Measurements from ENCODE around the gene CUBN. TPM values are rescaled to one million over a fixed set of nuclear protein-coding genes. Genes with fewer than 3 reads are reported as not detected.
A peak's percentile ranks its signal among the peaks of the same experiment; 100 is the strongest.

Gene CUBN
- total and polyA plus RNA-seq, 3 experiments from 2014 or later = 0.73 to 0.92 (median 0.83) TPM

GRCh38 chr10:16944986-16945385 is 184.6 kb downstream of the CUBN start:
- Histone ChIP-seq H3K27ac (ENCODE audit: low read depth, low read length) (no peak overlapping the region), H3K4me1 (ENCODE audit: insufficient read depth, low read length) (no peaks in the 10 kb centered on the region), H3K27me3 (ENCODE audit: insufficient read depth, low read length, poor library complexity, severe bottlenecking) (no peaks in the 10 kb centered on the region), H3K9me3 (ENCODE audit: low read length) (no peaks in the 10 kb centered on the region), H3K4me3 (ENCODE audit: low read length) (no peak overlapping the region), H3K36me3 (ENCODE audit: insufficient read depth, low read length) (no peaks in the 10 kb centered on the region)
- no peak overlapping the region for H3K4me3 Mint-ChIP-seq
- CTCF ChIA-PET = no interaction called here
- DNase-seq = no peak
- H3K9me3 Mint-ChIP-seq = no peaks in the 10 kb centered on the region
- H3K4me1 Mint-ChIP-seq = peaks cover 7 to 25% (median 18%) of the 10 kb centered on the region in 3 donors
- H3K27me3 Mint-ChIP-seq = no peaks in the 10 kb centered on the region
- peak overlapping the region in 2 of 8 donors; percentile 11 to 19 for H3K27ac Mint-ChIP-seq
- POLR2A ChIA-PET = no interaction called here
- peaks cover 0 to 10% (median 7%) of the 10 kb centered on the region in 3 donors for H3K36me3 Mint-ChIP-seq

GRCh38 chr10:16944402-16944801 is 185.2 kb downstream of the CUBN start:
- DNase-seq = no peak
- peaks cover 0 to 12% (median 8%) of the 10 kb centered on the region in 3 donors for H3K36me3 Mint-ChIP-seq
- Histone ChIP-seq H3K27me3 (ENCODE audit: insufficient read depth, low read length, poor library complexity, severe bottlenecking) (no peaks in the 10 kb centered on the region), H3K9me3 (ENCODE audit: low read length) (no peaks in the 10 kb centered on the region), H3K4me3 (ENCODE audit: low read length) (no peak overlapping the region), H3K27ac (ENCODE audit: low read depth, low read length) (no peak overlapping the region), H3K4me1 (ENCODE audit: insufficient read depth, low read length) (no peaks in the 10 kb centered on the region), H3K36me3 (ENCODE audit: insufficient read depth, low read length) (no peaks in the 10 kb centered on the region)
- no peak overlapping the region for H3K4me3 Mint-ChIP-seq
- H3K27ac Mint-ChIP-seq = peak overlapping the region in 3 of 8 donors; percentile 15 to 90 (median 89)
- H3K4me1 Mint-ChIP-seq = peaks cover 7 to 25% (median 18%) of the 10 kb centered on the region in 3 donors
- POLR2A ChIA-PET = no interaction called here
- no peaks in the 10 kb centered on the region for H3K9me3 Mint-ChIP-seq
- CTCF ChIA-PET = no interaction called here
- no peaks in the 10 kb centered on the region for H3K27me3 Mint-ChIP-seq

GRCh38 chr10:16943295-16944285 is 186.0 kb downstream of the CUBN start:
- DNase-seq = no peak
- Mint-ChIP-seq H3K27ac (no peak overlapping the region), H3K27me3 (no peaks in the 10 kb centered on the region), H3K9me3 (no peaks in the 10 kb centered on the region), H3K4me1 (peaks cover 7 to 23% (median 15%) of the 10 kb centered on the region in 3 donors), H3K36me3 (peaks cover 0 to 11% (median 8%) of the 10 kb centered on the region in 3 donors), H3K4me3 (no peak overlapping the region)
- Histone ChIP-seq H3K9me3 (ENCODE audit: low read length) (no peaks in the 10 kb centered on the region), H3K4me3 (ENCODE audit: low read length) (no peak overlapping the region), H3K36me3 (ENCODE audit: insufficient read depth, low read length) (no peaks in the 10 kb centered on the region), H3K27ac (ENCODE audit: low read depth, low read length) (no peak overlapping the region), H3K27me3 (ENCODE audit: insufficient read depth, low read length, poor library complexity, severe bottlenecking) (no peaks in the 10 kb centered on the region), H3K4me1 (ENCODE audit: insufficient read depth, low read length) (no peaks in the 10 kb centered on the region)
- POLR2A ChIA-PET = no interaction called here
- CTCF ChIA-PET = no interaction called here

GRCh38 chr10:16942381-16943078 is 187.1 kb downstream of the CUBN start:
- Histone ChIP-seq H3K4me3 (ENCODE audit: low read length) (no peak overlapping the region), H3K27me3 (ENCODE audit: insufficient read depth, low read length, poor library complexity, severe bottlenecking) (no peaks in the 10 kb centered on the region), H3K4me1 (ENCODE audit: insufficient read depth, low read length) (no peaks in the 10 kb centered on the region), H3K9me3 (ENCODE audit: low read length) (no peaks in the 10 kb centered on the region), H3K36me3 (ENCODE audit: insufficient read depth, low read length) (no peaks in the 10 kb centered on the region), H3K27ac (ENCODE audit: low read depth, low read length) (no peak overlapping the region)
- Mint-ChIP-seq H3K27ac (peak overlapping the region in 2 of 8 donors; percentile 23 to 53), H3K4me1 (peaks cover 1 to 16% (median 9%) of the 10 kb centered on the region in 3 donors), H3K27me3 (no peaks in the 10 kb centered on the region), H3K4me3 (no peak overlapping the region), H3K36me3 (peaks cover 0 to 8% (median 7%) of the 10 kb centered on the region in 3 donors), H3K9me3 (no peaks in the 10 kb centered on the region)
- CTCF ChIA-PET = no interaction called here
- POLR2A ChIA-PET = no interaction called here
- no peak for DNase-seq

GRCh38 chr10:16941870-16942269 is 187.7 kb downstream of the CUBN start:
- Mint-ChIP-seq H3K4me3 (no peak overlapping the region), H3K27me3 (no peaks in the 10 kb centered on the region), H3K36me3 (peaks cover 0 to 7% (median 5%) of the 10 kb centered on the region in 3 donors), H3K27ac (no peak overlapping the region), H3K9me3 (no peaks in the 10 kb centered on the region), H3K4me1 (peaks cover 1 to 16% (median 9%) of the 10 kb centered on the region in 3 donors)
- Histone ChIP-seq H3K27me3 (ENCODE audit: insufficient read depth, low read length, poor library complexity, severe bottlenecking) (no peaks in the 10 kb centered on the region), H3K4me1 (ENCODE audit: insufficient read depth, low read length) (no peaks in the 10 kb centered on the region), H3K9me3 (ENCODE audit: low read length) (no peaks in the 10 kb centered on the region), H3K27ac (ENCODE audit: low read depth, low read length) (no peak overlapping the region), H3K4me3 (ENCODE audit: low read length) (no peak overlapping the region), H3K36me3 (ENCODE audit: insufficient read depth, low read length) (no peaks in the 10 kb centered on the region)
- no peak for DNase-seq
- ChIA-PET CTCF (no interaction called here), POLR2A (no interaction called here)

- Histone ChIP-seq H3K36me3 (ENCODE audit: insufficient read depth, low read length) (no peaks in the 10 kb centered on the region), H3K4me3 (ENCODE audit: low read length) (no peak overlapping the region), H3K27me3 (ENCODE audit: insufficient read depth, low read length, poor library complexity, severe bottlenecking) (no peaks in the 10 kb centered on the region), H3K9me3 (ENCODE audit: low read length) (no peaks in the 10 kb centered on the region), H3K27ac (ENCODE audit: low read depth, low read length) (no peak overlapping the region), H3K4me1 (ENCODE audit: insufficient read depth, low read length) (no peaks in the 10 kb centered on the region)
- Mint-ChIP-seq H3K4me1 (peaks cover 1 to 16% (median 9%) of the 10 kb centered on the region in 3 donors), H3K27ac (no peak overlapping the region), H3K4me3 (no peak overlapping the region), H3K9me3 (no peaks in the 10 kb centered on the region), H3K27me3 (no peaks in the 10 kb centered on the region), H3K36me3 (peaks cover 0 to 7% (median 2%) of the 10 kb centered on the region in 3 donors)
- POLR2A ChIA-PET = no interaction called here
- DNase-seq = no peak
- CTCF ChIA-PET = no interaction called here
Measured at GRCh38 chr10:16941067-16941466, 188.5 kb downstream of the CUBN start.

GRCh38 chr10:16938952-16939351 is 190.7 kb downstream of the CUBN start:
- H3K27me3 Mint-ChIP-seq = no peaks in the 10 kb centered on the region
- no peaks in the 10 kb centered on the region for H3K27me3 ChIP-seq (ENCODE audit: insufficient read depth, low read length, poor library complexity, severe bottlenecking)
- H3K36me3 ChIP-seq (ENCODE audit: insufficient read depth, low read length) = no peaks in the 10 kb centered on the region

GRCh38 chr10:16934461-16934860 is 195.2 kb downstream of the CUBN start:
- POLR2A ChIA-PET = no interaction called here
- no peak overlapping the region for H3K27ac Mint-ChIP-seq
- Histone ChIP-seq H3K4me3 (ENCODE audit: low read length) (no peak overlapping the region), H3K4me1 (ENCODE audit: insufficient read depth, low read length) (no peaks in the 10 kb centered on the region), H3K36me3 (ENCODE audit: insufficient read depth, low read length) (no peaks in the 10 kb centered on the region), H3K27me3 (ENCODE audit: insufficient read depth, low read length, poor library complexity, severe bottlenecking) (no peaks in the 10 kb centered on the region), H3K9me3 (ENCODE audit: low read length) (no peaks in the 10 kb centered on the region), H3K27ac (ENCODE audit: low read depth, low read length) (no peak overlapping the region)
- no peaks in the 10 kb centered on the region for H3K9me3 Mint-ChIP-seq
- H3K36me3 Mint-ChIP-seq = peaks cover 0 to 13% (median 6%) of the 10 kb centered on the region in 3 donors
- DNase-seq = no peak
- H3K4me1 Mint-ChIP-seq = no peaks in the 10 kb centered on the region
- H3K4me3 Mint-ChIP-seq = no peak overlapping the region
- no peaks in the 10 kb centered on the region for H3K27me3 Mint-ChIP-seq
- CTCF ChIA-PET = no interaction called here

More at GRCh38 chr10:16938952-16939351, 190.7 kb downstream of the CUBN start:
- Mint-ChIP-seq H3K9me3 (no peaks in the 10 kb centered on the region), H3K4me3 (no peak overlapping the region), H3K27ac (no peak overlapping the region), H3K36me3 (peaks cover 0 to 7% (median 1%) of the 10 kb centered on the region in 3 donors), H3K4me1 (peaks cover 0 to 1% (median 0%) of the 10 kb centered on the region in 3 donors)
- ChIA-PET CTCF (no interaction called here), POLR2A (no interaction called here)
- Histone ChIP-seq H3K4me1 (ENCODE audit: insufficient read depth, low read length) (no peaks in the 10 kb centered on the region), H3K9me3 (ENCODE audit: low read length) (no peaks in the 10 kb centered on the region), H3K27ac (ENCODE audit: low read depth, low read length) (no peak overlapping the region), H3K4me3 (ENCODE audit: low read length) (no peak overlapping the region)
- no peak for DNase-seq
